Left ventricle myocardium inferior (tissue), 1 donor: ENCODE data around the gene FRYL. TPM values are rescaled to one million over a fixed set of nuclear protein-coding genes. Genes with fewer than 3 reads are reported as not detected.
A peak's percentile ranks its signal among the peaks of the same experiment; 100 is the strongest.

ENCODE experiments used
- DNase-seq: peaks from one replicate; pipeline ENCODE4 v3.0.0-alpha.2; 2020
- H3K27ac ChIP-seq: fragments of 200-600 bp; replicated peaks from 2 replicates; pipeline ENCODE4 v1.8.0; 2021
- H3K27me3 ChIP-seq: fragments of 200-600 bp; 2 replicates; pipeline ENCODE4 v1.8.0; 2021; ENCODE audit warnings: low read depth
- H3K36me3 ChIP-seq: fragments of 200-600 bp; 2 replicates; pipeline ENCODE4 v1.8.0; 2021
- H3K4me1 ChIP-seq: fragments of 200-600 bp; 2 replicates; pipeline ENCODE4 v1.8.0; 2021
- H3K4me3 ChIP-seq: fragments of 200-600 bp; 2 replicates; pipeline ENCODE4 v1.8.0; 2021; ENCODE audit warnings: mild to moderate bottlenecking, moderate library complexity
- H3K9me3 ChIP-seq: fragments of 200-600 bp; replicated peaks from 2 replicates; pipeline ENCODE4 v1.8.0; 2021
- intact Hi-C: fragments of 100-400 bp; cut with micrococcal nuclease; formaldehyde crosslinking; loops from one replicate; pipeline ENCODE4 v1.11.0; 2022
- total RNA-seq: library from RNA; stranded (reverse); fragmentation: NEBNext Ultra II Directional; extraction: Animal tissue kit (Norgen Biotek cat#: 25700); gene quantifications from one replicate; pipeline ENCODE4 v1.2.1, GENCODE V29; 2021
- TF ChIP-seq, protein P1 (sequence below): fragments of 200-600 bp; IDR thresholded peaks from 2 replicates; pipeline ENCODE4 v1.8.0; 2021; ENCODE audit warnings: antibody characterized with exemption, mild to moderate bottlenecking, borderline replicate concordance
- donor health status: DM: no; HTN: yes; CAD: no; lungs with severe emphysema.

The FRYL gene
- total RNA-seq, 1 donor from 2014 or later, result 33.2 TPM

- H3K27me3 ChIP-seq, result no peaks in the 10 kb centered on the region
- no peaks in the 10 kb centered on the region for H3K9me3 ChIP-seq
- intact Hi-C loops, result loop anchor here (10.0 kb wide), 1 partner anchor 200 kb away; no protein-coding TSS in a partner anchor
- TF ChIP-seq, protein P1, sequence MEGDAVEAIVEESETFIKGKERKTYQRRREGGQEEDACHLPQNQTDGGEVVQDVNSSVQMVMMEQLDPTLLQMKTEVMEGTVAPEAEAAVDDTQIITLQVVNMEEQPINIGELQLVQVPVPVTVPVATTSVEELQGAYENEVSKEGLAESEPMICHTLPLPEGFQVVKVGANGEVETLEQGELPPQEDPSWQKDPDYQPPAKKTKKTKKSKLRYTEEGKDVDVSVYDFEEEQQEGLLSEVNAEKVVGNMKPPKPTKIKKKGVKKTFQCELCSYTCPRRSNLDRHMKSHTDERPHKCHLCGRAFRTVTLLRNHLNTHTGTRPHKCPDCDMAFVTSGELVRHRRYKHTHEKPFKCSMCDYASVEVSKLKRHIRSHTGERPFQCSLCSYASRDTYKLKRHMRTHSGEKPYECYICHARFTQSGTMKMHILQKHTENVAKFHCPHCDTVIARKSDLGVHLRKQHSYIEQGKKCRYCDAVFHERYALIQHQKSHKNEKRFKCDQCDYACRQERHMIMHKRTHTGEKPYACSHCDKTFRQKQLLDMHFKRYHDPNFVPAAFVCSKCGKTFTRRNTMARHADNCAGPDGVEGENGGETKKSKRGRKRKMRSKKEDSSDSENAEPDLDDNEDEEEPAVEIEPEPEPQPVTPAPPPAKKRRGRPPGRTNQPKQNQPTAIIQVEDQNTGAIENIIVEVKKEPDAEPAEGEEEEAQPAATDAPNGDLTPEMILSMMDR, result no peak
- no peaks in the 10 kb centered on the region for H3K36me3 ChIP-seq
- H3K4me1 ChIP-seq, result peaks cover 99% of the 10 kb centered on the region
- H3K4me3 ChIP-seq, result no peak overlapping the region
- H3K27ac ChIP-seq, result peak overlapping the region; percentile 95
- no peak for DNase-seq
Observed at GRCh38 chr4:48774760-48775710, 5.0 kb downstream of the FRYL start.

- no peaks in the 10 kb centered on the region for H3K27me3 ChIP-seq
- peaks cover 92% of the 10 kb centered on the region for H3K4me1 ChIP-seq
- H3K9me3 ChIP-seq, result no peaks in the 10 kb centered on the region
- no peaks in the 10 kb centered on the region for H3K36me3 ChIP-seq
- DNase-seq, result no peak
- H3K4me3 ChIP-seq, result no peak overlapping the region
- intact Hi-C loops, result loop anchor here (10.0 kb wide), 1 partner anchor 198 kb away; no protein-coding TSS in a partner anchor
- no peak overlapping the region for H3K27ac ChIP-seq
- TF ChIP-seq, protein P1, result no peak
Observed at GRCh38 chr4:48772556-48772955, 7.5 kb downstream of the FRYL start.

DNA sequence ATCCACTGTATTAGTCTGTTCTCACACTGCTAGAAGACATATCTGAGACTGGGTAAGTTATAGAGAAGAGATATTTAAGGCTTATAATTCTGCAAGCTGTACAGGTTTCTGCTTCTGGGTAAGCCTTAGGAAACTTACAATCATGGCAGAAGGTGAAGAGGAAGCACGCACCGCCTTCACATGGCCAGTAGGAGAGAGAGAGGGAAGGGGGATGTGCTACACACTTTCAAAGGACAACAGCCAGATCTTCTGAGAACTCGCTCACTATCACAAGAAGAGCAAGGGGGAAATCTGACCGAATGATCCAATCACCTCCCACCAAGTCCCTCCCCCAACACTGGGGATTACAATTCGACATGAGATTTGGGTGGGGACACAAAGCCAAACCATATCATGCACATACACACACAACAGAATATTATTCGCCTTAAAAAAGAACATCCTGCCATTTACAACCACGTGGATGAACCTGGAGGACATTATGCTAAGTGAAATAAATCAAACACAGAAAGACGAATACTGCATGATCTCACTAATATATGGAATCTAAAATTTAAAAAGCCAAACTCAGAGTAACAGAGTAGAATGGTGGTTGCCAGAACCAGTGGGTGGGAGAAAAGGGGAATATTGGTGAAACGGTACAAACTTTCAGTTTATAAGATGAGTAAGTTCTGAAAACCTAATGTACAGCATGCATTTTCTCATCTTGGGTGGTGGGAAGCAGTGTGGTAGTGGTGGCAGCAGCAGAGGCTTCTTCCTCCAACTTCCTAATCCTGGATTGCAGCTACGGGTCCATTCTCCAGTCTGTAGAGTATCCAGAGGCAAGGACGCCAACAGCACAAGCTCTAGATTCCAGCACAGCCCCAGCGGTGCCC is 12.8 kb downstream of the FRYL start:
- no peak for DNase-seq
- TF ChIP-seq, protein P1, result no peak
- Histone ChIP-seq H3K9me3 (no peaks in the 10 kb centered on the region), H3K4me1 (peaks cover 62% of the 10 kb centered on the region), H3K27me3 (no peaks in the 10 kb centered on the region), H3K36me3 (no peaks in the 10 kb centered on the region), H3K4me3 (no peak overlapping the region), H3K27ac (no peak overlapping the region)
- intact Hi-C loops, result no loop called here

DNA sequence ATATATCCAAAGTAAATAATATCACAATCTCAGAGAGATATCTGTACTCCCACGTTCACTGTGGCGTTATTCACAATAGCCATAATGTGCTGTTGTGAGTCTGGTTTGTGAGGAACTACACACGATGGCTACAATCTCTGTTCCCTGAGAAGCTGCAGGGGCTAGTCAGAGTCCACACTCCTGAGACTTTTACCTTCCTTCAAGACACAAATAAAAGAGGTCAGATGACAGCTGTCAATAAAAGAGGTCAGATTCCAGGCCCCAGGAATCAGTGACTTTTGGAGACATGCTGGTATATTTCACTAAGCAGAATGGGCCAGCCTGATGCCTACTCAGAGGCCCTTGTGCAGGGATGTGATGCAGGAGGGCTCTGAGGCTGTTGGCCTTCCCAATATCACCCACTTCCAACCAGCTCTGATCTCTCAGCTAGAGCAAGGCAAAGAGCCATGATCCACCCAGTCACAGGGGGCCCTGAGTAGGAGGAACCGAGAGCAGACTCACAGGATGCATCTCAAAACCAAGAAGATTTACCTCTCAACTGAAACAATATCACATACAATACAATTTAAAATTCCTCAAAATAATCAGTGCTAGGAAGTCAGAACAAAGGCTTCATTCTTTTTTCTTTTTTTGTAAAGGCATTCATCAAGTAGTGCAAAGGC is 13.8 kb downstream of the FRYL start:
- Histone ChIP-seq H3K27me3 (no peaks in the 10 kb centered on the region), H3K9me3 (no peaks in the 10 kb centered on the region), H3K4me1 (peaks cover 62% of the 10 kb centered on the region), H3K27ac (no peak overlapping the region), H3K4me3 (no peak overlapping the region), H3K36me3 (no peaks in the 10 kb centered on the region)
- DNase-seq, result no peak
- TF ChIP-seq, protein P1, result no peak
- intact Hi-C loops, result no loop called here

GRCh38 chr4:48762408-48762807 is 17.7 kb downstream of the FRYL start:
- intact Hi-C loops, result no loop called here
- H3K27ac ChIP-seq, result no peak overlapping the region
- H3K4me3 ChIP-seq, result no peak overlapping the region
- no peaks in the 10 kb centered on the region for H3K36me3 ChIP-seq
- TF ChIP-seq, protein P1, result no peak
- no peak for DNase-seq
- H3K9me3 ChIP-seq, result peaks cover 3% of the 10 kb centered on the region
- H3K27me3 ChIP-seq, result no peaks in the 10 kb centered on the region
- peaks cover 47% of the 10 kb centered on the region for H3K4me1 ChIP-seq
